Stimulated activated CD4-positive, alpha-beta T cell treated with anti-CD3 and anti-CD28 coated beads, Interleukin-2, amount 100 ng/mL, for 24 hours (primary cell): ENCODE measurements around the gene RERE.
"Not testable (repeated sequence)": the region's sequence is repeated elsewhere in the genome, so short reads cannot be mapped to it uniquely, and the experiment has no call there.

Source experiments
- DNase-seq, 2 donors: peaks; one replicate each; pipeline ENCODE4 v3.0.0-alpha.2; 2020

The RERE gene

DNA sequence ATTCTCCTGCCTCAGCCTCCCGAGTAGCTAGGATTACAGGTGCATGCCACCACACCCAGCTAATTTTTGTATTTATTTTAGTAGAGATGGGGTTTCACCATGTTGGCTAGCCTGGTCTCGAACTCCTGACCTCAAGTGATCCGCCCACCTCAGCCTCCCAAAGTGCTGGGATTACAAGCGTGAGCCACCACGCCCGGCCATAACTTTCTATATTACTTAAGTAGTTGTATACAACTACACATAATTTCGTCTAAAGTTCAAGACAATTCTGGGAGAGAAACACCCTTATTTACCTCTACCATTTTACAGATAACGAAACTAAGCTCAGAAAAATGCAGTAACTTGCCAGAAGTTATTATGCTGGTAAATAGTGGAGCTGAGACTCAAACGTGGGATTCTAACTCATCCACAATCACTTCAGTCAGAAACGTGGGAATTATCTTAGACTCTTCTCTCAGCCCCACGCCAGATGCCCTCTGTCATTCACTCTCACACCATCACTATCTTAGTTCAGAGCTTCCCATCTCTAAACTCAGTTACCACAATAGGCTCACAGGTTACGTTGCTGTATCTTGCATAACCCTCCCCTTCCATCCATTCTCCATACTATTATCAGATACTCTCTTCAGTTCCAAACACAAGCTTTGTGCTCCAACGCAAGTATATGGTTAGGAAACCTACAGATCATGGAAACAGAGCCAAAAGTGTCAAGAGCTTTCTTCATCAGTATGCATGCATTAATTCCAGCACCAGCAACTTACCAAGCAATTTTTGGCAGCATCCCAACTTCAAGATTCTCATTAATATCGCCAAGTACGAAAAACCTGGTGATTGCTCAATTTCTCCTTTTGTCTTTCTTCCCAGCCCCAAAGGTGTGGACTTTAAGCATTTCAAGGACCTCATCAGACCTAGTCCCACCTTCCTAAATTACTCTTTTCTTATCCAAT is 69.3 kb downstream of the RERE start:
- no peak for DNase-seq

DNA sequence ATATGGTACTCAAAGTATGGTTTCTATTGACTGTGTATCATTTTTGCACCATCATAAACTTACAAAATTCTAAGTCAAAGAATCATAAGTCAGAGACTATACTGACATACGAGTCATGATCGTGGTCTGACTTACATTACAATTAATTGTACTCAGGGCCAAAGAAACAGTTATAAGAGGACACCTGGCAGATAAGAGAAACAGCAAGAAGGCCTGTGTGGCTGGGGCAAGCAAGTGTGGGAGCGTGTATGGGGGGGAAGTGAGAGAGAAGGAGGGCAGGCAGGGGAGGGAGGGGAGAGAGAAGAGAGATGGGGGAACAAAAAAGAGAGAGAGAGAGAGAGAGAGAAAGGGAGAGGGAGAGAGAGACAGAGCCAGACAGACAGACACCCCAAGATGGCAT is 70.9 kb downstream of the RERE start:
- DNase-seq, result no peak

DNA sequence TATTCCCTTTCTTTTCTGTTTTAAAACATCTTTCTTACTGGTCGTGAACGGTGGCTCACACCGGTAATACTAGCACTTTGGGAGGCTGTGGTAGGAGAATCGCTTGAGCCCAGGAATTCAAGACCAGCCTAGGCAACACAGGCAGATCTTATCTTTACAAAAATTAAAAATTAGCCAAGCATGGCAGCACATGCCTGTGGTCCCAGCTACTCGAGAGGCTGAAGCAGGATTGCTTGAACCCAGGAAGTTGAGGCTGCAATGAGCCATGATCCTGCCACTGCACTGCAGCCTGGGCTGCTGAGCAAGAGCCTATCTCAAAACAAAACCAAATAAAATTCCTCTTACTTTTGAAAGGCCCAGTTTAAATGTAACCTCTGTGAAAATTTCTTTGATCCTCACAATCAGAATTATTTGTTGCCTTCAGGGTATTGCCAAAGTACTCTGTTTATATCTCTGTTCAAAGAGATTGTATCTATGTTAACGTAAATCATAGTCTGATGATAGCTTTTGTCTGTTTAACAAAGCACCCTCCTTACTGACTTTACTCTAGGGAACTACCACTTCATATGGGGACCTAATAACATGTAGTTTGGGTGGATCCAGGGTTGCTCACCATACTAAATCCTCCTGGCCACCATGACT is 71.6 kb downstream of the RERE start:
- no peak for DNase-seq

DNA sequence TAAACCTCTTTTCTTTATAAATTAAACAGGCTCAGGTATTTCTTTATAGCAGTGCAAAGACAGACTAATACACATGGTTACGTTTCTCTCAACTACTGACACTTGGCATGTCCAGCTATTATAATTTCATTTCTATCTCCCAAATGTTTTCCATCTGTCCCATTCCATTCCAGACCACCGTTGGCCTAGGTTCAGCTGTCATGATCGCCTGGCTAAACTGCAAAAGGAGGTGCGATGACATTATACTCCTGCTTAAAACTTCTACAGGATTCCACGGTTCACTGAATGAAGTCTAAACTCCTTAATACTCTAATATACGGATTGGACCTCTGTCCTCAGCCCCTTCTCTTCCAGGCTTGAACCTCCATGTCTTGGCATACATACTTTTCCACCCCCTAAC is 72.1 kb downstream of the RERE start:
- DNase-seq, result no peak

DNA sequence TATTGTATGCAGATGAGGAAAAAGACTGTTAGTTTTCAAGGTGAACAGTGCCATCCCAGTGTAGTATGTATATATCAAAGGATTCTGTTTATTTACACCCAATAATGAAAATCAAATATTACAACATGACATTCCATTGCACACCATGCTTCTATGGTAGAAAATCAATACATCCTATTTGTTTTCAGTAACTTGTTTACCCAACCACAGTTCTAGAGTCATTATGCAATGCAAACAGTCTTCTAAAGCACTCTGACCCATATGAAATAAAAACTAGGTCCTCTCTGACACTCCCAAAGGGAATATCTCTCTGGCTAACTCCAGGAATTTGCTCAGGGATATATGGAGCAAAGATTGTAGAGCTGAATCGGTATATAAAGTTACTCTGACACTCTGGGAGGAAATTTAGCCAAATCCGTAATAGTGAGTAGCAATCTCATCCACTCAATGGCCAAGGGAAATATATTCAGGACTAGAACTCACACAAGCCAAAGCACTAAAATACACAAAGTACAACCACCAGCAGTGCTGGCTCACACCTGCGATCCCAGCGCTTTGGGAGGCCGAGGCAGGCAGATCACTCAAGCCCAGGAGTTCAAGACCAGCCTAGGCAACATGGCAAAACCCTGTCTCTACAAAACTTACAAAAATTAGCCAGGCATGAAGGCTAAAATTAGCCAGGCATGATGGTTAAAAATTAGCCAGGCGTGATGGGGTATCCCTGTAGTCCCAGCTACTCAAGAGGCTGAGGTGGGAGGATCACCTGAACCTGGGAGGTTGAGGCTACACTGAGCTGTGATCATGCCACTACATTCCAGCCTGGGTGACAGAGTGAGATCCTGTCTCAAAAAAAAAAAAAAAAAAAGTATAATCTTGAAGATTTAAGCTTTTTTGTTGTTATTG is 75.2 kb downstream of the RERE start:
- no peak for DNase-seq

DNA sequence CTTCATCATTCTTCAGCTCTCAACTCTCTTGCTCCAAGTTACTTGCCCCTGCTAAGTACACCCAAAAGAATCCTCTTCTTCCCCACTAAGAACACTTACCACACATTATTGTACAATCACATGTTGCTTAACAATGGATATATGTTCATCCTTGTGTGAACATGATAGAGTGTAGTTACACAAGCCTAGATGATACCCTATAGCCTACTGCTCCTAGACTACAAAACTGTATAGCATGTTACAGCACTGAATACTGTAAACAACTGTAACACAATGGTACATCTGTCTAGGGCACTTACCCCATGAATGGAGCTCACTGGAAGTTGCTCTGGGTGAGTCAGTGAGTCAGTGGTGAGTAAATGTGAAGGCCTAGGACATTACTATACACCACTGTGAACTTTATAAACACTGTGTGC is 77.4 kb downstream of the RERE start:
- DNase-seq, result no peak

DNA sequence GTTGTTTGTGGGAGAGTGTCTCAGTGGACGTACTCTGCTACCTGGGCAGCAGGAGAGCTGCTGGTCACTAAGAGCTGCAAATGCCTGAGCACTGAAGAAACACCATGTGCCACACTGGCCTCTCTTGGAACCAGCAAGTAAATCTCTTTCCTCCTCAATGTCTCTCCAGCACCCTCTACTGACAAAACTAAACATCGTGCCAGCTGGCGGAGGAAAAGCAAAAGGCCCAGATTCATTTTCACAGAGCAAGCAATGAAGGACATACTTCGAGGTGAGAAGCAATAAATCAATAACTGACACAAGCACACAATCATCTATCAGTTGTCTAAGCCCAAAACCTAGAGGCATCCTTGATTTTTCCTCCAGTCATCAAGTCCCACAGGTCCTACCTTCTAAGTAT is 78.1 kb downstream of the RERE start:
- no peak for DNase-seq

DNA sequence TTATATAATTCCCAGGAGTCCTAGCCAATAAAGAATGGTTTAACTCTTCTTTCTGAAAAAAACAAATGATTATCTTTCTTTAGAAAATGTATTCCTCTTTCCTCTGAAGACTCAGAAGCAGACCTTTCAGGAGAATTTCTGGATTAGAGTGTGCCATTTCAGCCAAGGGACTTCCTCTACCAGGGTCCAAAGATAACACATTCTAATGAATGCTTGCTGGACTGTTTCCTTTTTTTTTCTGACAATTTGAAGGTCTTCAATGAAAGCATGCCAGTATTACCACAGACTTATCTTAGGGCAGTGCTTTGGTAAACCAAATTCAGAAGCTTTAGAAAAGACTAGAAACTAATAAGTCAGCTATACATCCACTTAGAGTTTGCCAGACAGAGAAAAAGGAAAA is 80.5 kb downstream of the RERE start:
- no peak for DNase-seq

DNA sequence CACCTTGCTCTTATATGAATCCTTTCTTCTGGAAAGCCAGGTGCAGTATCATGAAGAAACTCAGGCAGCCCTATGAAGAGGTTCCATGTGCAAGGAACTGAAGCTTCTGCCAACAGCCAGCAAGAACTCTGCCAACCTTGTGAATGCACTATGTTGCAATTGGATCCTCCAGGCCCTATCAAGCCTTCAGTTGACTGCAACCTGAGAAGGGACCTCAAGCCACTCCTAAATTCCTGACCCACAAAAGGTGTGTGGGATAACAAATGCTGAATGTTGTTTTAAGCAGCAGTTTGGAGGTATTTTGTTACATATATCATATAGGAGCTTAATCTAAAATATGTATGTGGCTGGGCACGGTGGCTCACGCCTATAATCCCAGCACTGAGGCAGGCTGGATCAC is 84.0 kb downstream of the RERE start:
- no peak for DNase-seq

DNA sequence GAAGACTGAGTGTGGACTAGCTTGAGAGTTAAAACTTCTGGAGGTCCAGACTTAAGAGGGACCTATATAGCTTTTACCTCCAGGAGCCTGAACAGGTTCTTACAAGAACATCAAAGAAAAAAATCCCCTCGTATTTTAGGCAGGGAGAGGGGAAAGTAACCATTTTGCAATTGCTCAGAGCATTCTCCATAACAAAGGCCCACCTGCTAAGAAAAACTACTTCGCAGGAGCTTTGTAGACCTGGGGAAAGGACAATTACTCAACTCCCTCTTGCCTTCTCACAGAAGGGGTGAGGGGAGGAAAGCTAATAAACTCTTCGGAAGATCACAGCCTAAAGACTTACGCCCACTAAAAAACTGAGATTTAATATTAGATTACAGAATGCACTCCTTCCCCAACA is 86.3 kb downstream of the RERE start:
- no peak for DNase-seq

DNA sequence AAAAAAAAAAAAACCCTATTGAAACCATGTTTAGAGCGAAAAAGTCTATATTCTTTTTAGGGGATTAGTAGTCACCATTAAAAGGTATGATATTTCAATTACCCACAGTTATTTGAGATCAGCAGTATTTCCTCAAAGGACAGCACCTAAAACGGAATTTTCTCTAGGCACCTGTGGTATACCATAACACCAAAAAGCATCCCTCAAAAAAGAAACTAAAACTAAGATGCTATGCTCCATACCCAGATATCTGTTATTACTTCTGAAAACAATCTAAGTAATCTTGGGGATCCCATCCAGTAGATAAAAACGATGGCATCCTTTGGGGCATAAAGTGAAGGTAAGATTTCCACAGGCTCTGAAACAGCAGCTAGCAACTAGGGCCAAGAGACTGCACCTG is 89.0 kb downstream of the RERE start:
- no peak for DNase-seq

DNA sequence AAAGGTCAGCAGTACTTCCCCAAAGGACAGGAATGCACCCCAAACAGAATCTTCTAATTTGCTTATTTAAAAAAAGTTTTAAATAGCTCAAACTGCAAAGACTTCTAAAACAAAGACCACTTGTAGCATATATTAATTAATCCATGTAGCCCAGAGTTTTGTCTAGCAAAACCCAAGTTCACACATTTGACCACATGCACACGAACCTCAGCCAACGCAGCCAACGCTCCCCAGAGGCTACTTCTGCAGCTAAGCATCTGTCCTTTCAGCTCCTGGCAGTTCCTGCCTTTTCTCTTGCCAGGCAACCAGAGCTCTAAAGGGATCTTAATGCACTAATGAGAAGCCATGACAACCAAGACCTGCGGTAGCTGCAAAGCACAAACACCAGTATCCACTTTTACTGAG is 89.6 kb downstream of the RERE start:
- no peak for DNase-seq

DNA sequence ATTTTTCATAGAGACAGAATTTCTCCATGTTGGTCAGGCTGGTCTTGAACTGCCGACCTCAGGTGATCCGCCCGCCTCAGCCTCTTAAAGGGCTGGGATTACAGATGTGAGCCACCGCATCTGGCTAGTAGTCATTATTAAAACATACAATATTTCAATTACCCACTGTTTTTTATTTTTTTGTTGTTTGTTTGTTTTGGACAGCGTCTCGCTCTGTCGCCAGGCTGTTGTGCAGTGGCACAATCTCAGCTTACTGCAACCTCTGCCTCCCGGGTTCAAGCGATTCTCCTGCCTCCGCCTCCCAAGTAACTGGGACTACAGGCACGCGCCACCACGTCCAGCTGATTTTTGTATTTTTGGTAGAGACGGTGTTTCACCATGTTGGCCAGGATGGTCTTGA is 90.1 kb downstream of the RERE start:
- not testable (repeated sequence) for DNase-seq

DNA sequence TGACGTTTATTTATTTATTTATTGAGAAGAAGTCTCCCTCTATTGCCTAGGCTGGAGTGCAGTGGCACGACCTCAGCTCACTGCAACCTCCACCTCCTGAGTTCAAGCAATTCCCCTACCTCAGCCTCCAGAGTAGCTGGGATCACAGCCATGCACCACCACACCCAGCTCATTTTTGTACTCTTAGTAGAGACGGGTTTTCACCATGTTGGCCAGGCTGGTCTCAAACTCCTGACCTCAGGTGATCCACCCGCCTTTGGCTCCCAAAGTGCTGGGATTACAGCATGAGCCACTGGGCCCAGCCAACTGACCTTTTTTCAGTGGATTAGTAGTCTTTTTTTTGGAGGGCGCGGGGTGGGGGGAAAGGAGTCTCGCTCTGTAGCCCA is 90.6 kb downstream of the RERE start:
- DNase-seq, result not testable (repeated sequence)

DNA sequence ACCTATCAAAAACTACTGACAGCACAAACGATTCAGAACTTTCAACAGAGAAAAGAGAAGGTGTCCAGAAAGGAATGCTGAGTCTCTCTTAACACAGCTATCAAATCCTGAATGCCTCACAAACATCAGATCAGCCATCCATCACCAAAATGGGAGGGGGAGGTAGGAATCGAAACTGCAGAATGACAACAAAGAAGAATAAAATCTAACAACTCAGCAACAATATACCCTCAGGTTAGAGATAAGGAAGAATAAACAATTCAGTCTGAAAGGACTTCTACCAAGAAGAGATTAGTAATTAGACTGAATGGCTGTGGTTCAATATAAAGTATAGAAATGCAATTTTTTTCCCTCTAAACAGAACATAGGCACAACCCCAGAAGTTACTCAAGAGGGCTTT is 94.4 kb downstream of the RERE start:
- no peak for DNase-seq

DNA sequence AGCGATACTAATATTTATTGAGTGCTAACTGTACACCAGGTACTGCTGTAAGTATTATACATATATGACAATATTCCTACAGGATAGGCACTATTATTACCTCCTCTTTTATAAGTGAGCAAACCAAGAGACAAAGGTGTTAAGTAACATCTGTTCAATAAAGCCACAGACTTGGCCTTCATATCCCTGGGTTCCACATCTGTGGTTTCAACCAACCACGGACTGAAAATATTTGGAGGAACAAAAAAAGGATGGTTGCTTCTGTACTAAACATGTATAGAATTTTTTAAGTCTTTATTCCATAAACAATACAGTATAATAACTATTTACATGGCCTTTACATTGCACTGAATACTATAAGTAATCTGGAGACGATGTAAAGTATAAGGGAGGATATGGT is 95.1 kb downstream of the RERE start:
- no peak for DNase-seq

DNA sequence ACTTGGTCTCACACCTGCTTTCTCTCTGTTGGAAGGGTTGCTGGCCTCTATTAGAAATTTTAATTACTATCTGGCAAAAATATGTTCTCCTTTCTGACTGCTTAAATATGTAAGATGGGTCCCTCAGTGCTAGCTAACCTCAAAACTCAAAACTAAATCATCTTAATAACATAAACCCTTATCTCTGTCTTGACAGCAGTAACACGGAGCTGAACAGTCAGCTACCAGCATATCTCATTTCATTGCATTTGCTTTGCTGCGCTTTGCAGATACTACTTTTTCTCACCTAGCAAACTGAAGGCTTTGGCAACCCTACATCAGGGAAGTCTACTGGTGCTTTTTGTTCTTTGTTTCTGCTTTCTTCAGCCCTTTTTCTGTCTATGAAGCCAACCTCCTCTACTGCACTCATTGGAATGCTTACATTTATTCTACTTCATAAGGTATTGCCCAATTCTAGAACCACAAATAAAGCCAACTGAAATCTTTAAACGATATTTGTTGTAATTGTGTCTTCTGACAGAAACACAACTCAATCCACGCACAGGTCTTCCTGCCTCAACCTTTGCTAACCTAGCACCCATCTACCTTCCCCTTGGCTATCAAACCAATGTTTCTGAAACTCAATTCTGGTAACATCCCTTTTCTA is 95.6 kb downstream of the RERE start:
- DNase-seq, result no peak

DNA sequence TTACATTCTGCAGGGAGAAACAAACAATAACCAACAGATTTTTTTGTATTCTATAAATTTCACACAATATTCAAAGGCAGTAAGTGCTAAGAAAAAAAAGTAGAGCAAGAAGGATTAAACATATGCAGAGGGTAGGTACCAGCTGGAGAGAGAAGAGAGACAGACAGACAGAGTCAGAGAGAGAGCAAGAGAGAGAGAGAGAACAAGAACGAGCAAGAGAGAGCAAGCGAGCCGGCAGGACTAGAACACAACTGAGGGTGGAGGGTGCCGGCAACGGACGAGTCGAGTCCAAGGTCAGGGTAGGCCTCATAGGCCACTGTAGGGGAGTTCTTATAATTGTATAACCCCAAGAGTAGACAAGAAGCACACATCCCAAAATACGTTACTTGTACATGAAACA is 97.1 kb downstream of the RERE start:
- DNase-seq, result no peak

DNA sequence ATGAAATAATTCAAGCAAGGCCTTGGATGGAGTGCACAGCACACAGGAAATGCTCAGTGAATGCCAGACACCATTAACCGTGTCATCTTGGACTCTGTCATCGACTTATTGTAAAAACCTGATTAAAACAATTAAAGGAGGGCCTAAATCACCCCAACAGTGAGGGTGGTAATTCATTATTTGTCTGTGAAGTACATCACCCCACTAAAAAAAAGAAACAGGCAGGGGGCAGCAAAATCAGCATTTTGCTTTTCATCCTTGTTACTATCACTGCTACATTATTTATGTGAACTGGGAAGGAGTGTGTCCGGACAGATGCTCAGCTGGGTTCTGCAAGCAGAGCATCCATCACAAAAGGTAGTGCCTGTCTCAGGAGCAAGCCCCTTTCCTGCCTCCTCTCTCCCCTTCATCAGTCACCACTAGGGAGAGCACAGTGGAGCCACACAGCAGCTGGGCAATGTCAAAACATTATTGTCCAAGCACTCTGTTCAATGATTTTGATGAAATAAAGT is 98.5 kb downstream of the RERE start:
- DNase-seq, result no peak

DNA sequence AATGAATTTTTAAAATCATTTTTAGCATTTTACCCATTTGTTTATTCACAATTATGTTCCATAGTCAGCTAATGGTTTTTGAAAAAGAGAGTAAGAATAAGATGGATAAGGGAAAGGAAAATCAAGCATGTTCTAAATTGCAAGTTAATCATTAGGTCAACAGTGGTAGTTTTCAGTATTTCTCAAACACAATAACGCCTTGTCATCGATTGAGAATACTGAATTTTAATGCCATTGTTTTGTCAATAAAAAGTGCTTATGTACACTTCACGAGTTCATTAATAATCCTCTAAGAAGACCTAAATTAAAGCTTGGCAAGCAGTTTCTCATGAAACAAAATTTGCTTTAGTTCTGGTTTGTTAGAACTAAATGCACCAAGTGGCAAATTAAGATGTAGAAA is 100.3 kb downstream of the RERE start:
- no peak for DNase-seq

DNA sequence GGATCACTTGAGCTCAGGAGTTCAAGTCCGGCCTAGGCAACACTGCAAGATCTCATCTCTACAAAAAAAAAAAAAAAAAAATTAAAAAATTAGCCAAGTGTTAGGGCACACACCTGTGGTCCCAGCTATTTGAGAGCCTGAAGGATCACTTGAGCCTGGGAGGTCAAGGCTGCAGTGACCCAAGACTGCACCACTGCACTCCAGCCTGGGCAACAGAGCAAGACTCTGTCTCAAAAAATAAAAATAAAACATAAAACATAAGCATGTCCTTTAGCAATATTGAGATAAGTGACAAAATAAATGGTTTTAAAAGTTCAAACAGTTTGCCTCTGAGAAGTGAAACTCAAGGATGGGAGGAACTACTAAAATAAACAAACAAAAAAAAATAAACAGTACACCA is 101.2 kb downstream of the RERE start:
- no peak for DNase-seq

DNA sequence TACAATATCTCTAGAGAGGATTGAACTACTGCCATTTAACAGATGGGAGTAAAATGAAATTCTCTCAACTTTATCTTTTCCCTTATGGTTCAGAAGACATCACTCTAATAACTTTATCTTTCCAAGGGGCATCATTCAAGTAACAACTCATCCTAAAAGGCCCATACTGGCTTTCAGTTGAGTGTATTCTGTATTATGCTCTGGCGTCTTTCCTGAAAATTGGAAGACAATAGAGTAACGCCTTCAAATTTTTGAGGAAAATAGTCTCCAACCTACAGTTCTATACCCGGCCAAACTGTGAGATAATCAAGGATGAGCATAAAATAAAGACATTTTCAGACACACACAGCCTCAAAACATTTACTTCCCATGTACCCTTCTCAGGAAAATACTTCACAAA is 103.3 kb downstream of the RERE start:
- no peak for DNase-seq
